Dendritic cell treated with granulocyte-macrophage colony-stimulating factor and Interleukin-4, amounts not matched to agents 40 ng/mL and 50 ng/mL, for 4 days (primary cell): ENCODE measurements around the gene ARPC1A.

Source experiments
- H3K27ac Mint-ChIP-seq: one replicate; pipeline ENCODE4 v1.8.0; 2022; ENCODE audit warnings: mild to moderate bottlenecking, mixed read lengths
- H3K27me3 Mint-ChIP-seq: one replicate; pipeline ENCODE4 v1.8.0; 2022; ENCODE audit warnings: mild to moderate bottlenecking, mixed read lengths
- H3K36me3 Mint-ChIP-seq: one replicate; pipeline ENCODE4 v1.8.0; 2022; ENCODE audit warnings: low read depth, mixed read lengths
- H3K4me1 Mint-ChIP-seq: one replicate; pipeline ENCODE4 v1.8.0; 2022; ENCODE audit warnings: low read depth, mixed read lengths
- H3K4me3 Mint-ChIP-seq: one replicate; pipeline ENCODE4 v1.8.0; 2022; ENCODE audit warnings: mild to moderate bottlenecking, moderate library complexity, mixed read lengths
- H3K9me3 Mint-ChIP-seq: one replicate; pipeline ENCODE4 v1.8.0; 2022; ENCODE audit warnings: mixed read lengths
- intact Hi-C: fragments of 100-400 bp; cut with micrococcal nuclease; formaldehyde crosslinking; loops from one replicate; pipeline ENCODE4 v1.15.0; 2022

ARPC1A gene

DNA sequence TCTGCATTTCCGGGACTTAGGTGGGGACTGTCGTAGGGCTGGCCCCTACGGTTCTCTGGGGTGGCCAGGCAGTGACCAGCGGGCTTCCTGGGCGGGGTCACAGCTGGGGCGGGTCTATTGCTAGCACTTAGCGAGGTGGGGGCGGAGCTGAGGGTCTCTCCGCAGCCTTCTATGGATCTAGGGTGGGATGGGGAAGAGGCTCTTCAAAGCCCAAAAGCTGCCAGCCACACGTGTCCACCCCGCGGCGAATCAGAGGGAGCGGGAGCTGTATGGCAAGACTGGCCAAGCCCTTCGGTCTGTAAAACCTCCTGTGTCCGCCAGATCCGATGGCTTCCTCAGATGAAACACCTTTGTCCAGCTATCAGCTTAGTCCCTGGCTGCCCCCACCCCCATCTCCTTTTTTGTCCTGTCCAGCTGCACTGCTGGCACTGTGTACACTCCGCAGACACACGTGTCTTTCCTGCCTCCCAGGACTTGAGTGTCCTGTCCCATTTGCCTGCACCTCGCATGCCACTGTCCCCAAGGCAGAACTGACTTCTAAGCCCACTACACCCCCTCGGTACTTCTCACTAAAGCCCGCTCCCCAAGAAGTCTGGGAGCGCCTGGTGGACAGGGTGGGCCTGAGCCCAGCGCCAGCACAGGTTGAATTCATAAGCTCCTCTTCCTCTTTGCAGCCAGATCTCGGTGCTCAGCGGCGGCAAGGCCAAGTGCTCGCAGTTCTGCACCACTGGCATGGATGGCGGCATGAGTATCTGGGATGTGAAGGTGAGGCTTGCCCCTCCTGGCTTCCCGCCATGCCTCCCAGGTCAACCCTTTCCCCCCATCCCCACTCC, 67.9 kb downstream of the ARPC1A start:
- H3K27me3 Mint-ChIP-seq, result no peaks in the 10 kb centered on the region

DNA sequence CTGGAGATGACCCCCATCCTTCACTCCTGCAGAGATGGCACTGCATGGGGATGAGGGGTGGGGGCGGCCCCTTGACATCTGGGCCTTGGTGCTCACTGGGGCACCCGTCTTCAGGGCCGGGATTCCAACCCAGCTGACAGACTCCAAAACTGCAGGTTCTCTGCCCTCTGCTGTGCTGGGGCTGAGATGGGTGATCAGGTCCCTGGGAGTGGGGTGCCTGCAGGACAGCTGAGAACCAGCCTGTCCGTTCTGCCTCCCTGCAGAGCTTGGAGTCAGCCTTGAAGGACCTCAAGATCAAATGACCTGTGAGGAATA, 68.4 kb downstream of the ARPC1A start:
- H3K27ac Mint-ChIP-seq, result peak overlapping the region; percentile 66
- H3K9me3 Mint-ChIP-seq, result no peaks in the 10 kb centered on the region
- peaks cover 100% of the 10 kb centered on the region for H3K36me3 Mint-ChIP-seq
- H3K4me3 Mint-ChIP-seq, result no peak overlapping the region
- intact Hi-C loops, result no loop called here
- H3K27me3 Mint-ChIP-seq, result no peaks in the 10 kb centered on the region
- H3K4me1 Mint-ChIP-seq, result peaks cover 67% of the 10 kb centered on the region

More for the DNA sequence above, 67.9 kb downstream of the ARPC1A start:
- H3K4me1 Mint-ChIP-seq, result peaks cover 62% of the 10 kb centered on the region
- no peak overlapping the region for H3K4me3 Mint-ChIP-seq
- no peaks in the 10 kb centered on the region for H3K9me3 Mint-ChIP-seq
- peak overlapping the region; percentile 66 for H3K27ac Mint-ChIP-seq
- intact Hi-C loops, result no loop called here
- H3K36me3 Mint-ChIP-seq, result peaks cover 100% of the 10 kb centered on the region

DNA sequence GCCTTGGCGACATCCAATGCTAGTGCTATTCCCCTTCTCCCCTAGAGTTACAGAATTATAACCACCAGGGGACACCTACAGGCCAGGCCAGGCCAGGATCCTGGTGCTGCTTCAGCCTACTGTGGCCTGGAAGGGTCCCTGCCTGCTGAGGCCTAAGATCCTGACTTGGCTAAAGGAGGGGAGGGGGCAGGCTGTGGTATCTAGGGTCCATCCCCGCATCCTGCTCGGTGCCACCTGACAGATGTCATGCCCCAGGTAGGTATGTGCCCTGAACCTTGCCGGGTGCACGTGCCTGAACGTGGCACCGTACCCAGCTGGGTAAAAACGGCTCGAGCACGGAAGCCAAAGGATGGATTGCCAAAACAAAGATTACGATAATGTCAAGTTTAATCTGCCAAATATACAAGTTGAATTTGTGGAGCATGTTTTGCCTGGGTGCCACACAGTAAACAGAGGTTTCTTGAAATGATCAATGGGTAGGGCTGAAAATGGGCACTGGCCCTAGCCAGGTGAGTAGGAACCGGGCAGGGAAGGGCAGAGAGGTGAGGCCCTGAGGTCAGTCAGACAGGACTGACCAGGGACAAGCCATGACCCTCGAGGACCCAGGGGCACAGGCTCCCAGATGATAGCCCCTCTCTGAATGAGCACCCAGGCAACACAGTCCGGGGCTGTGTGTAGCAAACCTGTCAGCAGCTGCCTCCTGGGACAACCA, 70.1 kb downstream of the ARPC1A start:
- Mint-ChIP-seq H3K36me3 (peaks cover 100% of the 10 kb centered on the region), H3K27ac (peak overlapping the region; percentile 44)

DNA sequence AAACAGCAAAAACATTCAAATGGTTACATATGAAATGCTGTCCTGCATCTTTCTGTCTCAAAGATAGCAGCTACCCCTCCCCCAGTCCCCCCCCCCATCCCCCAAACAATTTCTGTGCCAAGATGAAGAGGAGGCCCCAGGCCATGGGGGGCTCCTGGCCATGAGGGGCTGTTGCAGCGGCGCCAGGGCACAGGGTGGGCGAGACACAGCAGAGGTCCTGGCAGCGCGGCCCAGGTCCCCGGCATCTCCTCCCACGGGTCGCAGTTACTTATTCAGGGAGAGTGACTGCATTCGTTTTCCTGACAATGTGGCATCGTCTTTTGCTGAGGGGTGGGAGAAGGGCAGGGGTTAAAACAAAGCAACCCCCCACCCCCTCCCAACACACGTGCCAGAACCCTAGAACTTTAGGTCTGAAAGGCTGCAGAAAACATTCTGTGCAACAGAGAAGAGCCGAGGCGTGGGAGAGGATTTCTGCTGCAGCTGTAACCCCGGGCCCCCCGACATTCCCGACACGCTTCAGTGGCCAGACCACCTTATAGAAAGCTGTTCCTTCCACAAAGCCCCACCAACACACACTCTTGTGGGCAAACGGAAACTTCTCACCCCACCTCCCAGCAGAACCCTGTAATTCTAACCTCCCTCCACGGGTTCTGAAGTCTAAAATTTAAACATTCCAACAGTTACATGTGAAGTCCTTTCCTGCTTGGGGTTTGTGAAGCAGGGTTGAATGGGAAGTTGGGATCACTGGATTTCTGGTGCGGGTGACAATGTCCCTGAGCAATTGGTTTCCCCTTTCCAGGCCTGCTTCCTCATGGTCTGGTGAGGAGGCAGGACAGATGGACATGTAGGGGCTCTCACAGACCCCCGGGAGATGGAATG, 71.0 kb downstream of the ARPC1A start:
- Mint-ChIP-seq H3K36me3 (peaks cover 100% of the 10 kb centered on the region), H3K27ac (peak overlapping the region; percentile 24)

More for the DNA sequence above, 70.1 kb downstream of the ARPC1A start:
- Mint-ChIP-seq H3K4me3 (no peak overlapping the region), H3K9me3 (no peaks in the 10 kb centered on the region), H3K4me1 (peaks cover 60% of the 10 kb centered on the region), H3K27me3 (no peaks in the 10 kb centered on the region)
- intact Hi-C loops, result no loop called here

DNA sequence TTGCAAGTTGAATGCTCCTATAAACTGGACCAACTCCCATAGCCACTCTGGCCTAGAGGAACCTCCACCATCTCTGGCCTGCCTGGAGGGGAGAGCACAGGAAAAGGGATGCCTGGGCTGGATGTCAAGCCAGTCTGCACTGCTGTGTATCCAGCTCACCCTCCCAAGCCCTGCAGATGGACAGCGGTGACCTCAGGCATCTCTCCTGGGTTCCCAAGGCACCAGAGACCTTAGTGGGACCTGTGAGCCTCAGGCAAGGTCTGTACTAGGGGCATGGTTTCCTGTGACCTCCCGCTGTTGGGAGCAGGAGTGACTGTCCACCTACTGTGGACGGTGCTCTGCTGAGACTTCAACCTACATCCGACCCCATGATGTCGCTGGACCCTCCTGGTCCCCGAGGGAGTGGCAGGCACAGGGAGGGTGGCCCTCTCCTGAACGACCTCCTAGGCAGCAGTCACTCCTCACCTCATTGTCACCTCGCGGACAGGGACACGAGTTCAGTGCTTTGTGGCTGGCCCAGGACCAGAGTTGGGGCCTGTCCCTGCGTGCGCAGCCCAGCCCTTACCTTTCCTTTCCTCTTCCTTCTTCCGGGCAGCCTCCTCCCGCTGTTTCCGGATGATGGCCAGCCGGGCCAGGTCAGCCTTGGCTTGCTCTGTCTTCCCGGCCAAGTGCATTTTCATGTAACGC, 71.7 kb downstream of the ARPC1A start:
- Mint-ChIP-seq H3K36me3 (peaks cover 100% of the 10 kb centered on the region), H3K9me3 (no peaks in the 10 kb centered on the region), H3K27me3 (no peaks in the 10 kb centered on the region), H3K27ac (peak overlapping the region; percentile 24), H3K4me3 (no peak overlapping the region), H3K4me1 (peaks cover 46% of the 10 kb centered on the region)
- intact Hi-C loops, result no loop called here

More for the DNA sequence above, 71.0 kb downstream of the ARPC1A start:
- Mint-ChIP-seq H3K4me3 (no peak overlapping the region), H3K4me1 (peaks cover 52% of the 10 kb centered on the region), H3K27me3 (no peaks in the 10 kb centered on the region), H3K9me3 (no peaks in the 10 kb centered on the region)
- intact Hi-C loops, result no loop called here

DNA sequence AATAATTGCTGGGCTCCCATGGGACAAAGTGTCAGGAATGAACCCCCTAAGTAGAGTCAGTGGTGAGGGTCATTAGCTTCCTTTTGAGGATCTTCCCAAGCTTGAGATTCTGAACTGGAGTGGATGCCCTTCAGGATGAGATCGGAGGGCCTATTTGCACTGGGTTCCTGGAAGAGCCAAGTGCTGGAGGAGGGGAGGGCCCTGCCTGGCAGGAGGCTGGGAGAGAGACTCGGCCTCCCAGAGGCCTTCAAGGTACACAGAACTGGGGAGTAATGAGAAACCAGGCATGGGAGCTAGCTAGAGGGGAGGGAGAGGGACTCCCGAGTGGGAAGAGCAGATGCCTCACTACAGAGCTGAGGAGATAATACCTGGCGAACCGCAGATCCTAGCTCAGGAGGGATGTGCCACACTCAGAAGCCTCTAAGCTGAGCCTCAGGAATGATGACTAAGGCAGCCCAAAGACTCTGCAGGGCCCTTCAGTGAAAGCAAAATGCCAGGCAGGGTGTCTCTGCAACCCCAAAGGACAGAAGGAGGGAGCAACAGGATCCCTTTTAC, 73.3 kb downstream of the ARPC1A start:
- Mint-ChIP-seq H3K27me3 (no peaks in the 10 kb centered on the region), H3K9me3 (no peaks in the 10 kb centered on the region), H3K4me1 (peaks cover 41% of the 10 kb centered on the region), H3K36me3 (peaks cover 100% of the 10 kb centered on the region), H3K4me3 (no peak overlapping the region), H3K27ac (peak overlapping the region; percentile 24)
- intact Hi-C loops, result no loop called here

- Mint-ChIP-seq H3K4me1 (peaks cover 43% of the 10 kb centered on the region), H3K4me3 (no peak overlapping the region), H3K27ac (peak overlapping the region; percentile 24), H3K9me3 (no peaks in the 10 kb centered on the region), H3K36me3 (peaks cover 100% of the 10 kb centered on the region), H3K27me3 (no peaks in the 10 kb centered on the region)
- intact Hi-C loops, result no loop called here
Measured at GRCh38 chr7:99399597-99399996, 73.9 kb downstream of the ARPC1A start.

- Mint-ChIP-seq H3K27me3 (no peaks in the 10 kb centered on the region), H3K27ac (no peak overlapping the region), H3K36me3 (peaks cover 79% of the 10 kb centered on the region), H3K4me3 (no peak overlapping the region), H3K4me1 (peaks cover 44% of the 10 kb centered on the region), H3K9me3 (no peaks in the 10 kb centered on the region)
- intact Hi-C loops, result no loop called here
Measured at GRCh38 chr7:99402854-99403253, 77.2 kb downstream of the ARPC1A start.

- no peak overlapping the region for H3K4me3 Mint-ChIP-seq
- H3K27me3 Mint-ChIP-seq, result no peaks in the 10 kb centered on the region
- no peaks in the 10 kb centered on the region for H3K9me3 Mint-ChIP-seq
- intact Hi-C loops, result no loop called here
- no peak overlapping the region for H3K27ac Mint-ChIP-seq
- peaks cover 79% of the 10 kb centered on the region for H3K36me3 Mint-ChIP-seq
- peaks cover 37% of the 10 kb centered on the region for H3K4me1 Mint-ChIP-seq
Measured at GRCh38 chr7:99403764-99404163, 78.1 kb downstream of the ARPC1A start.

GRCh38 chr7:99404235-99404976, 78.7 kb downstream of the ARPC1A start:
- no peak overlapping the region for H3K27ac Mint-ChIP-seq
- H3K36me3 Mint-ChIP-seq, result peaks cover 79% of the 10 kb centered on the region
- peaks cover 33% of the 10 kb centered on the region for H3K4me1 Mint-ChIP-seq
- no peak overlapping the region for H3K4me3 Mint-ChIP-seq
- intact Hi-C loops, result no loop called here
- H3K9me3 Mint-ChIP-seq, result no peaks in the 10 kb centered on the region
- H3K27me3 Mint-ChIP-seq, result no peaks in the 10 kb centered on the region

- H3K36me3 Mint-ChIP-seq, result peaks cover 77% of the 10 kb centered on the region
- intact Hi-C loops, result no loop called here
- H3K9me3 Mint-ChIP-seq, result no peaks in the 10 kb centered on the region
- H3K4me1 Mint-ChIP-seq, result peaks cover 37% of the 10 kb centered on the region
- no peaks in the 10 kb centered on the region for H3K27me3 Mint-ChIP-seq
- no peak overlapping the region for H3K27ac Mint-ChIP-seq
- no peak overlapping the region for H3K4me3 Mint-ChIP-seq
Measured at GRCh38 chr7:99404977-99405320, 79.3 kb downstream of the ARPC1A start.

DNA sequence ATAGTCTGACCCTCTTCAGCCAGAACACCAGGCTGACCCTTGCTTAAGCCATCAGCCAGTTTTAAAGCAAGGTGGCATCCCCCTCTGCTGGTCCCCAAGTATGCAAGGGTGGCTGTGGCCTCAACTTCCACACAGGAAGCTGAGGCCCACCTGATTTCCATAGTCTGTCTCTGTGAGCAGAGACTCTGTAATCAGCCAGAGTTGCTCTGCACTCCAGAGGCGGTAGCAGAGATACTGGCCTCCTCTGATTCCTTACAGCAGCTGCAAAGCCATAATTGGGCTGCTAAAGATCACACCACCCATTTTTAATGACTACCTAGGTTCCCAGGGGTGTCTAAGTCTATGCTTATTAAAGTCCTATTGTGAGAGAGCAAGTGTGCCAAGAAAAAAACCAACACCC, 80.9 kb downstream of the ARPC1A start:
- Mint-ChIP-seq H3K9me3 (no peaks in the 10 kb centered on the region), H3K27me3 (no peaks in the 10 kb centered on the region), H3K4me3 (no peak overlapping the region), H3K36me3 (peaks cover 77% of the 10 kb centered on the region), H3K4me1 (peaks cover 48% of the 10 kb centered on the region), H3K27ac (no peak overlapping the region)
- intact Hi-C loops, result no loop called here
